ENCODE data around the gene NSMCE4A. TPM values are rescaled to one million over a fixed set of nuclear protein-coding genes. Genes with fewer than 3 reads are reported as not detected.
A peak's percentile ranks its signal among the peaks of the same experiment; 100 is the strongest.

Gene NSMCE4A
- total RNA-seq, 1 experiment from 2014 or later: 72.2 TPM

GRCh38 chr10:121947343-121948330, 27.4 kb downstream of the NSMCE4A start:
- Histone ChIP-seq H3K4me1 (ENCODE audit: control insufficient read depth, insufficient read depth, low read length) (peaks cover 8% of the 10 kb centered on the region; the same call in 1 of the 2 replicates), H3K27me3 (ENCODE audit: control insufficient read depth, insufficient read depth, low read length) (no peaks in the 10 kb centered on the region), H3K9me3 (ENCODE audit: control insufficient read depth, insufficient read depth, low read depth, low read length) (no peaks in the 10 kb centered on the region), H3K27ac (ENCODE audit: low read length) (no peak overlapping the region; the same call in 1 of the 2 replicates), H3K4me3 (ENCODE audit: low read depth in 2 of 2, low read length in 2 of 2) (no peak overlapping the region), H3K36me3 (ENCODE audit: control insufficient read depth, insufficient read depth, low read length) (no peaks in the 10 kb centered on the region)
- TF ChIP-seq TCF7L2 (IDR thresholded peaks at IDR 0.05; ENCODE audit: low read depth, low read length) (no peak), SIN3A (IDR thresholded peaks at IDR 0.05; ENCODE audit: borderline replicate concordance, insufficient read depth, low read depth, low read length) (no peak), REST (IDR thresholded peaks at IDR 0.05; ENCODE audit: insufficient read depth in 1 of 2, low read depth in 2 of 2, low read length in 1 of 2) (no peak), CTCF (IDR thresholded peaks at IDR 0.05) (no peak), POLR2AphosphoS5 (IDR thresholded peaks at IDR 0.05; ENCODE audit: low read depth, low read length) (no peak)
- intact Hi-C loops (cut with micrococcal nuclease; ENCODE audit: unreplicated experiment): no loop called here
- ATAC-seq (peak; percentile 56), DNase-seq (ENCODE audit: low read depth, low spot score) (no peak)
- ChIA-PET CTCF (no interaction called here), POLR2A (no interaction called here)
- in situ Hi-C loops (cut with HindIII; ENCODE audit: low pct_unique_long_range_greater_than_20kb, low sequenced_read_pairs): no loop called here
- no TSS peak for BruUV-seq (replicated peaks)

GRCh38 chr10:121942749-121943416, 32.1 kb downstream of the NSMCE4A start:
- TF ChIP-seq POLR2AphosphoS5 (IDR thresholded peaks at IDR 0.05; ENCODE audit: low read depth, low read length): no peak
- TF ChIP-seq SIN3A (IDR thresholded peaks at IDR 0.05; ENCODE audit: borderline replicate concordance, insufficient read depth, low read depth, low read length): no peak
- no peak for TF ChIP-seq CTCF (IDR thresholded peaks at IDR 0.05)
- no peak for TF ChIP-seq REST (IDR thresholded peaks at IDR 0.05; ENCODE audit: insufficient read depth in 1 of 2, low read depth in 2 of 2, low read length in 1 of 2)
- peaks cover 10% of the 10 kb centered on the region; the same call in 1 of the 2 replicates for H3K4me1 ChIP-seq (ENCODE audit: control insufficient read depth, insufficient read depth, low read length)
- in situ Hi-C loops (cut with HindIII; ENCODE audit: low pct_unique_long_range_greater_than_20kb, low sequenced_read_pairs) (no loop called here), intact Hi-C loops (cut with micrococcal nuclease; ENCODE audit: unreplicated experiment) (no loop called here)
- ChIA-PET CTCF (no interaction called here), POLR2A (no interaction called here)
- H3K9me3 ChIP-seq (ENCODE audit: control insufficient read depth, insufficient read depth, low read depth, low read length): no peaks in the 10 kb centered on the region
- no peak overlapping the region for H3K27ac ChIP-seq (ENCODE audit: low read length)
- DNase-seq (ENCODE audit: low read depth, low spot score) (no peak), ATAC-seq (peak; percentile 69; the same call in 1 of the 2 replicates)
- no peak overlapping the region for H3K4me3 ChIP-seq (ENCODE audit: low read depth in 2 of 2, low read length in 2 of 2)
- no TSS peak for BruUV-seq (replicated peaks)
- H3K36me3 ChIP-seq (ENCODE audit: control insufficient read depth, insufficient read depth, low read length): no peaks in the 10 kb centered on the region
- no peaks in the 10 kb centered on the region for H3K27me3 ChIP-seq (ENCODE audit: control insufficient read depth, insufficient read depth, low read length)
